Fibroblast of lung (primary cell): Measurements from ENCODE around the gene TUBGCP6. TPM values are rescaled to one million over a fixed set of nuclear protein-coding genes. Genes with fewer than 3 reads are reported as not detected.
A peak's percentile ranks its signal among the peaks of the same experiment; 100 is the strongest.

Experiments
- DNase-seq, 2 donors: peaks; one replicate each; pipeline versions ENCODE4 v3.0.0 to v3.0.0-alpha.2; 2010; ENCODE audit warnings: low read depth in 2 of 2
- H2AFZ ChIP-seq: 2 replicates; pipeline ENCODE4 v1.5.1; 2012; ENCODE audit warnings: low read length, control low read depth, inconsistent platforms
- H3K27ac ChIP-seq: 2 replicates; pipeline ENCODE4 v1.5.1; 2011; ENCODE audit warnings: low read length, control low read depth; ENCODE audit not compliant: insufficient read depth
- H3K27me3 ChIP-seq: 2 replicates; pipeline ENCODE4 v1.5.1; 2011; ENCODE audit warnings: mild to moderate bottlenecking, low read length; ENCODE audit not compliant: control insufficient read depth, insufficient read depth
- H3K36me3 ChIP-seq: 2 replicates; pipeline ENCODE4 v1.5.1; 2011; ENCODE audit warnings: low read length; ENCODE audit not compliant: control insufficient read depth, insufficient read depth
- H3K4me1 ChIP-seq: 2 replicates; pipeline ENCODE4 v1.5.1; 2011; ENCODE audit warnings: low read length; ENCODE audit not compliant: control insufficient read depth, insufficient read depth; ENCODE audit errors: extremely low read depth
- H3K4me2 ChIP-seq: 2 replicates; pipeline ENCODE4 v1.5.1; 2011; ENCODE audit warnings: low read length, control low read depth; ENCODE audit not compliant: insufficient read depth; ENCODE audit errors: extremely low read depth
- H3K4me3 ChIP-seq, 4 experiments: fragments of 200-600 bp in 1 of 4; sonication (generic) in 1 of 4; replicated peaks in 1 of 4; 2 replicates each; pipeline ENCODE4 v1.5.1; 2011 to 2016; ENCODE audit warnings: low read length in 4 of 4, low read depth in 3 of 4, mild to moderate bottlenecking in 3 of 4, control low read depth in 2 of 4, inconsistent platforms in 1 of 4, mixed read lengths in 1 of 4; ENCODE audit not compliant: insufficient read depth in 1 of 4; ENCODE audit errors: control extremely low read depth in 1 of 4
- H3K79me2 ChIP-seq: 2 replicates; pipeline ENCODE4 v1.5.1; 2012; ENCODE audit warnings: mild to moderate bottlenecking, low read length, inconsistent platforms; ENCODE audit not compliant: control insufficient read depth, insufficient read depth
- H3K9ac ChIP-seq: 2 replicates; pipeline ENCODE4 v1.5.1; 2011; ENCODE audit warnings: mild to moderate bottlenecking, low read length, control low read depth; ENCODE audit not compliant: insufficient read depth
- H3K9me3 ChIP-seq: 2 replicates; pipeline ENCODE4 v1.5.1; 2012; ENCODE audit warnings: low read depth, low read length; ENCODE audit not compliant: control insufficient read depth, insufficient read depth
- H4K20me1 ChIP-seq: 2 replicates; pipeline ENCODE4 v1.5.1; 2011; ENCODE audit warnings: low read length; ENCODE audit not compliant: control insufficient read depth, insufficient read depth; ENCODE audit errors: extremely low read depth
- CTCF ChIP-seq, 2 donors: IDR thresholded peaks in 1 of 2; conservative IDR thresholded peaks in 1 of 2; 1 replicate in 1 of 2; 2 replicates in 1 of 2; pipeline ENCODE4 v1.5.1; 2011 to 2012; ENCODE audit warnings: low read length in 2 of 2, control low read depth in 1 of 2, inconsistent platforms in 1 of 2, low read depth in 1 of 2, mild to moderate bottlenecking in 1 of 2
- EZH2 ChIP-seq: IDR thresholded peaks from 2 replicates; pipeline ENCODE4 v1.5.1; 2012; ENCODE audit warnings: low read length, control low read depth, mild to moderate bottlenecking; ENCODE audit errors: missing control alignments
- polyA plus RNA-seq, 2 donors: library from polyadenylated mRNA; depleted of rRNA in 1 of 2; stranded (reverse) in 1 of 2; unstranded in 1 of 2; fragments of >200 nt; gene quantifications; 2 replicates each; pipeline ENCODE4 v1.2.1, GENCODE V29; 2011 to 2012; ENCODE audit warnings: missing spikeins in 1 of 2
- total RNA-seq: library from RNA; depleted of rRNA; stranded (reverse); fragments of >200 nt; gene quantifications from 2 replicates; pipeline ENCODE4 v1.2.1, GENCODE V29; 2014

Gene TUBGCP6
- total and polyA plus RNA-seq, 2 donors (not counting 1 experiment from before 2014, with no cell fraction given) = 6.7 to 23.8 TPM

GRCh38 chr22:50243685-50244419, 971 bp downstream of the TUBGCP6 start:
- Histone ChIP-seq H3K27ac (peak overlapping the region; percentile 88), H3K4me3 (peak overlapping the region; percentile 93 to 100 (median 95)), H3K4me1 (peaks cover 13% of the 10 kb centered on the region), H3K27me3 (no peaks in the 10 kb centered on the region), H3K36me3 (peaks cover 34% of the 10 kb centered on the region), H3K9me3 (no peaks in the 10 kb centered on the region), H3K79me2 (peaks cover 56% of the 10 kb centered on the region), H2AFZ (peak overlapping the region; percentile 17), H3K9ac (peak overlapping the region; percentile 94), H3K4me2 (peak overlapping the region; percentile 98), H4K20me1 (no peaks in the 10 kb centered on the region)
- DNase-seq = no peak
- TF ChIP-seq CTCF (conservative IDR thresholded peaks at IDR 0.05 in 1 of 2, IDR thresholded peaks at IDR 0.05 in 1 of 2; ENCODE audit: low read depth in 1 of 2, low read length in 2 of 2) = no peak
- TF ChIP-seq EZH2 = no peak

DNA sequence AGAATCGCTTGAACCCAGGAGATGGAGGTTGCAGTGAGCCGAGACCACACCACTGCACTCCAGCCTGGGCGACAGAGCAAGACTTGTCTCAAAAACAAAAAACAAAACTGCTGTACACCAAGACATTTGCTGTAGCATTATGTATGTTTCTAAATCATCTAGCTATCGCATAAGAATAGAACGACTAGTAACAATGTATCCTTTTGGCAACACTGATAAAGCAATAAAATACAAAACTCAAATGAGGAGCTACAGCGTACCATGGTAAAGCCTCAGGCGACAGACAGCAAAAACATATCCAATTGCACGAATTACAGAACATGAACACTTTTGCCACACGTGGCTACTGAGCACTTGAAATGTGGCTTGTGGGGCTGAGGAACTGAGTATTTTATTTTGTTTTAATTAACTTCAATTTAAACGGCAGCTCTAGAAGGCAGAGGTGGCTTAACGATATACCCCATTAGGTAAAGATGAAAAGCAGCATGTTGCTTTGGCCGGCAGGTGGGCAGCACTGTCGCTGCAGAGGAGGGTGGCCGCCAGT, 2.3 kb downstream of the TUBGCP6 start:
- Histone ChIP-seq H3K79me2 (peaks cover 55% of the 10 kb centered on the region), H3K9me3 (no peaks in the 10 kb centered on the region), H3K4me1 (peaks cover 13% of the 10 kb centered on the region), H4K20me1 (no peaks in the 10 kb centered on the region), H3K27me3 (no peaks in the 10 kb centered on the region), H3K36me3 (peaks cover 26% of the 10 kb centered on the region), H3K4me2 (peak overlapping the region; percentile 91), H3K27ac (no peak overlapping the region), H3K4me3 (peak overlapping the region; percentile 36 to 100 (median 80)), H3K9ac (no peak overlapping the region), H2AFZ (no peak overlapping the region)
- no peak for DNase-seq
- TF ChIP-seq EZH2 (no peak), CTCF (conservative IDR thresholded peaks at IDR 0.05 in 1 of 2, IDR thresholded peaks at IDR 0.05 in 1 of 2; ENCODE audit: low read depth in 1 of 2, low read length in 2 of 2) (no peak)

DNA sequence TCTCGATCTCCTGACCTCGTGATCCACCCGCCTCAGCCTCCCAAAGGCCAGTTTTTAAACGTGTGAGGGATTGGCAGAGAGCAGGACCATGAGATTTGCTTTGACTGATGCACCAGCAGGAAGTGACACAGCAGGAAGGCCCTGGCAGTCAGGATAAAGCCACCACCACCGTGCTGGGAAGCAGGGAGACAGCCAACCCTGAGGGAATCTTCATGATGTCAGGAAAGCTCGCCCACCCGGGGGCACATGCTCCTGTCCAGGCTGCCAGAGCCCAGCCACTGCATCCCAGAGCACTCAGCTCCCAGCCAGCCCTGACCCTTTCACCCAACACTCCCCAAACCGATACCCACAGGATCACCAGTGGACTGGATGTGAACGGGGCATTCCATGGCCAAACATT, 6.1 kb downstream of the TUBGCP6 start:
- H3K36me3 ChIP-seq = peaks cover 10% of the 10 kb centered on the region
- peaks cover 7% of the 10 kb centered on the region for H3K4me1 ChIP-seq
- H3K9ac ChIP-seq = no peak overlapping the region
- H3K4me2 ChIP-seq = no peak overlapping the region
- no peaks in the 10 kb centered on the region for H3K9me3 ChIP-seq
- no peaks in the 10 kb centered on the region for H3K27me3 ChIP-seq
- TF ChIP-seq EZH2 = no peak
- TF ChIP-seq CTCF (conservative IDR thresholded peaks at IDR 0.05 in 1 of 2, IDR thresholded peaks at IDR 0.05 in 1 of 2; ENCODE audit: low read depth in 1 of 2, low read length in 2 of 2) = no peak
- no peaks in the 10 kb centered on the region for H4K20me1 ChIP-seq
- peaks cover 51% of the 10 kb centered on the region for H3K79me2 ChIP-seq
- no peak overlapping the region for H2AFZ ChIP-seq
- no peak overlapping the region for H3K27ac ChIP-seq
- DNase-seq = no peak
- no peak overlapping the region for H3K4me3 ChIP-seq
